Endothelial cell of umbilical vein (primary cell): Measurements from ENCODE around the gene MYO1B. TPM values are rescaled to one million over a fixed set of nuclear protein-coding genes. Genes with fewer than 3 reads are reported as not detected.

Experiments
- BruUV-seq: library from RNA; stranded (reverse); fragments of 400-500 nt; replicated peaks from 2 replicates; lab custom pipeline; 2021; lab: Mats Ljungman, UMichigan
- CTCF ChIA-PET: fragments of 300-600, 350-600 bp; sonication (Branson Sonifier 250); formaldehyde crosslinking; loops from one replicate; lab custom pipeline; 2021; ENCODE audit warnings: antibody characterized with exemption, inconsistent platforms; lab: Charles Lee
- POLR2A ChIA-PET: fragments of 300-600, 350-600 bp; sonication (Branson Sonifier 250); formaldehyde crosslinking; loops from one replicate; lab custom pipeline; 2021; ENCODE audit warnings: antibody characterized with exemption, inconsistent platforms; lab: Charles Lee
- DNase-seq: peaks from one replicate; pipeline ENCODE4 v3.0.0-alpha.2; 2011; ENCODE audit warnings: low read depth, low spot score
- FAIRE-seq: peaks from 2 replicates; lab custom pipeline; 2011; peaks lifted over from hg19 to GRCh38; lab: Jason Lieb, UNC
- H2AFZ ChIP-seq: 2 replicates; pipeline ENCODE4 v1.6.0; 2012; ENCODE audit warnings: low read depth, low read length, control low read depth, inconsistent platforms
- H3K27ac ChIP-seq: 2 replicates; pipeline ENCODE4 v1.5.1; 2011; ENCODE audit warnings: low read depth, mild to moderate bottlenecking, control low read depth, low read length, moderate library complexity; ENCODE audit not compliant: insufficient read depth
- H3K27me3 ChIP-seq, 2 experiments: 2 replicates each; pipeline versions ENCODE4 v1.6.0 to v1.6.1; 2011; ENCODE audit warnings: low read length in 2 of 2, mixed read lengths in 1 of 2; ENCODE audit not compliant: control insufficient read depth in 2 of 2, insufficient read depth in 2 of 2
- H3K36me3 ChIP-seq, 2 experiments: 2 replicates in 1 of 2; 3 replicates in 1 of 2; pipeline ENCODE4 v1.5.1; 2011; ENCODE audit warnings: low read length in 2 of 2, mild to moderate bottlenecking in 1 of 2, moderate library complexity in 1 of 2; ENCODE audit not compliant: control insufficient read depth in 2 of 2, insufficient read depth in 2 of 2; ENCODE audit errors: extremely low read depth in 1 of 2
- H3K4me1 ChIP-seq: 3 replicates; pipeline ENCODE4 v1.5.1; 2011; ENCODE audit warnings: mild to moderate bottlenecking, low read length; ENCODE audit not compliant: control insufficient read depth, insufficient read depth; ENCODE audit errors: extremely low read depth
- H3K4me2 ChIP-seq: 2 replicates; pipeline ENCODE4 v1.6.1; 2011; ENCODE audit warnings: low read length, control low read depth, mixed read lengths; ENCODE audit not compliant: insufficient read depth
- H3K4me3 ChIP-seq, 3 experiments: fragments of 200-600 bp in 1 of 3; sonication (generic), shearing (Covaris generic) in 1 of 3; replicated peaks in 1 of 3; 2 replicates each; pipeline ENCODE4 v1.5.1; 2011 to 2016; ENCODE audit warnings: control low read depth in 3 of 3, low read length in 3 of 3, mild to moderate bottlenecking in 2 of 3, inconsistent platforms in 1 of 3, low read depth in 1 of 3, moderate library complexity in 1 of 3; ENCODE audit not compliant: insufficient read depth in 1 of 3
- H3K79me2 ChIP-seq: 2 replicates; pipeline ENCODE4 v1.6.0; 2012; ENCODE audit warnings: low read length, inconsistent platforms; ENCODE audit not compliant: control insufficient read depth, insufficient read depth
- H3K9ac ChIP-seq: replicated peaks from 2 replicates; pipeline ENCODE3; 2011; ENCODE audit warnings: low read length, control low read depth; ENCODE audit not compliant: insufficient read depth; ENCODE audit errors: extremely low read depth
- H3K9me1 ChIP-seq: replicated peaks from 3 replicates; pipeline ENCODE4 v1.6.0; 2011; ENCODE audit warnings: mild to moderate bottlenecking, low read length; ENCODE audit not compliant: control insufficient read depth, insufficient read depth; ENCODE audit errors: extremely low read depth
- H3K9me3 ChIP-seq: replicated peaks from 2 replicates; pipeline ENCODE4 v1.5.1; 2012; ENCODE audit warnings: low read length, inconsistent platforms; ENCODE audit not compliant: control insufficient read depth, insufficient read depth
- H4K20me1 ChIP-seq: replicated peaks from 2 replicates; pipeline ENCODE3; 2011; ENCODE audit warnings: mild to moderate bottlenecking, low read length; ENCODE audit not compliant: control insufficient read depth, insufficient read depth; ENCODE audit errors: extremely low read depth
- CTCF ChIP-seq, 2 donors: IDR thresholded peaks; 1 replicate in 1 of 2; 2 replicates in 1 of 2; pipeline ENCODE4 v1.5.1; 2011; ENCODE audit warnings: low read length in 2 of 2, mild to moderate bottlenecking in 2 of 2, moderate library complexity in 2 of 2, control low read depth in 1 of 2, inconsistent platforms in 1 of 2, low read depth in 1 of 2; ENCODE audit not compliant: insufficient read depth in 1 of 2; ENCODE audit errors: extremely low read depth in 1 of 2
- GATA2 ChIP-seq: IDR thresholded peaks from 2 replicates; pipeline ENCODE4 v1.7.0; 2011; ENCODE audit warnings: low read depth, mild to moderate bottlenecking, moderate library complexity, mixed read lengths, low read length; ENCODE audit not compliant: insufficient read length, insufficient read depth
- dilution Hi-C: fragments of 300-500 bp; cut with MboI; formaldehyde crosslinking; loops from one replicate; pipeline ENCODE4 v1.15.0; 2019; ENCODE audit warnings: low sequenced_read_pairs; ENCODE audit not compliant: extremely low pct_ligation_motif_present
- intact Hi-C: fragments of 100-400 bp; cut with micrococcal nuclease; formaldehyde crosslinking; loops from one replicate; pipeline ENCODE4 v1.10.0; 2022
- polyA plus RNA-seq, 4 experiments: library from polyadenylated mRNA; depleted of rRNA in 3 of 4; stranded (reverse) in 3 of 4; unstranded in 1 of 4; fragments of >200 nt; gene quantifications; 2 replicates each; pipeline versions ENCODE4 v1.2.1 to v1.2.3, GENCODE V29; 2011 to 2012; ENCODE audit warnings: missing spikeins in 1 of 4
- total RNA-seq: library from RNA; stranded (reverse); gene quantifications from 2 replicates; pipeline ENCODE4 v1.2.3, GENCODE V29; 2021

The MYO1B gene
- total and polyA plus RNA-seq, 2 donors (not counting 3 experiments of a cell fraction or from before 2014, with no cell fraction given), result 8.7 to 51.1 TPM

- Histone ChIP-seq H3K27ac (no peak overlapping the region), H3K36me3 (no peaks in the 10 kb centered on the region), H2AFZ (no peak overlapping the region), H4K20me1 (no peaks in the 10 kb centered on the region), H3K27me3 (no peaks in the 10 kb centered on the region), H3K9me3 (no peaks in the 10 kb centered on the region), H3K9me1 (no peaks in the 10 kb centered on the region), H3K79me2 (peaks cover 1% of the 10 kb centered on the region), H3K4me2 (no peak overlapping the region), H3K9ac (no peak overlapping the region), H3K4me1 (no peaks in the 10 kb centered on the region), H3K4me3 (no peak overlapping the region)
- DNase-seq (peak; percentile 17), FAIRE-seq (peak; percentile 55)
- dilution Hi-C loops (no loop called here), intact Hi-C loops (no loop called here)
- TF ChIP-seq GATA2, result no peak
- peak; percentile 12 to 25 for TF ChIP-seq CTCF (IDR thresholded peaks at IDR 0.05; ENCODE audit: extremely low read depth in 1 of 2, insufficient read depth in 1 of 2, low read depth in 1 of 2, low read length in 2 of 2)
- no TSS peak for BruUV-seq
- POLR2A ChIA-PET, result no interaction called here
- CTCF ChIA-PET, result interaction anchor here (0.7 to 2.5 kb wide), 10 partner anchors 15 to 251 kb away, joined by 3 to 10 read pairs (median 4); no protein-coding TSS in a partner anchor
Measured at GRCh38 chr2:191302459-191303139, 57.4 kb downstream of the MYO1B start.
